GM21619 (cell line): Measurements from ENCODE around the gene C10orf67.

Experiments used
- ATAC-seq: cut with Tn5 transposase; IDR thresholded peaks from one replicate; pipeline ENCODE4 v1.9.1; 2021; ENCODE audit not compliant: unreplicated experiment

Gene C10orf67

DNA sequence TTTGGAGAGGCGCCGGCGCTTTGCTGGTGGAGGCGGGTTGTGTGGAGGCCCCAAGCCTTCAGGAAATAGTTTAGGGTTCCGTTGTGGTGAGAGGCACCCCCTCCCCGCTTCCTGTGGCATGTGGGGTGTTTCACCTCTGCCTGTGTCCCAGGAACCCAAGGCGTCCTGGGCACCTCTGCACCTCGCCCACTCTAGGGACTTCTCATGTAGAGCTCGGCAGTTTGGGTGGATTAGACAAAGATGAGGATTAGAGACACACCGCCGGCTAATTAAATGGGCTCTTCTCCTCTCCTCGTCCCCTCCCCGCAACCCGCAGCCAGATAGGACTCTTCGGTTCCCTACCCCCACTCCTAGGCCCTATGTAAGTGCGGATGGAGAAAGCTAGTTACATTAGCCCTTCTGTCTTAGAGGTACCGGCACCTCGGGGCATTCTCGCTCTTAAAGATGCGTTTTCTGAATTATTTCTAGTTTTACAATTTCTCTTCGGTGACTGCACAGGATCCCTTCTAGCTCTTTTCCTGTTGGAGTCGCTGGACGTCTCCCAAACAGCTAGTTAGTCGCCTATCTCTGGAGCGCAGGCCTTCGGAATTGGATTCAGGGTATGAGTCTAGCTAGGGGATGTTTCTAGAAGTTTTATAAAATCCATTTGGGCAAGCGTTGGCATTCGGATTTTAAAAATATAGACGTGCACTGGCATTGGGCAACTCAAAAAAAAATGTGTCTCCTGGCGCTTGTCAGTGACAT is 144.7 kb downstream of the C10orf67 start:
- ATAC-seq, result no peak

- ATAC-seq, result no peak
Observed at GRCh38 chr10:23198940-23199767, 145.4 kb downstream of the C10orf67 start.

- ATAC-seq, result no peak
Observed at GRCh38 chr10:23198610-23198939, 146.0 kb downstream of the C10orf67 start.

DNA sequence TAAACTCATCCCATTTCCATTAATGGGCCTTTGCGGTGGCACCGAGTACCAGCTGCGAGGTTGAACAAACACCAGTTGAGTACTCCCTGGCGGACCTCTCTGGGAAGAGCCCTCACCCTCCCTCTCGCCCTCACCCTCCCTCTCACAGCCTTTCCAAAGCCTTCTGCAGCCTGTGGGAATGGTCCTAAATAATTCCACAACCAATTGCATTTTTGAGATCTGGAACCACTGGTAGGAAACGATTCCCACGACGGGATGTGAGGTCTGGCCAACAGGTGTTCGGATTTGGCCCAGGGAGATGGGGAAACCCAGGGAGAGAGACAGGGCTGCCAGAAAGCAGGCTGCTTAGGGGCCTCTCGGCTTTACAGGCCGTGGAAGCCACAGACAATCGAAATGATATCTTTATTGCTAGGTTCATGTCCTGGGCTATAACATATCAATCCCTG is 147.2 kb downstream of the C10orf67 start:
- ATAC-seq, result no peak

DNA sequence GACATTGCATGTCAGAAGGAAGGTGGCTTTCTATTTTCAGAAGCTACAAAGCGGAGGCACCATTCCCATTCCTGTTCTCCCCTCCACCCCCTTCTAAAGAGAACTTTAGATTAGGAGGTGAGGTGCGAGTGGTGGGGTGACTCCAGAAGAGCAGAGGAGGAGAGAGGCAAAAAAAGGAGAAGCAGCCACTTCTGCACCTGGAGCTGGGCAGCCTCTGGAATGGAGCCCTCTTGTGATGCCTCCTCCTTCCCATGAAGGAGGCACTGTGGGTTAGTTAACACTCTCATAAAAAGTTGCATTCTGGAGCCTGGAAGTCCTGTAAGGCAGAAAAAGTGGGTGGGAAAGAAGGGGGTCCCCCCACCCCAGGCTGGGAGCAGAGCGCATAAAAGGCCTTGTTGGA is 147.7 kb downstream of the C10orf67 start:
- ATAC-seq, result no peak

GRCh38 chr10:23195846-23196600 is 148.6 kb downstream of the C10orf67 start:
- no peak for ATAC-seq

DNA sequence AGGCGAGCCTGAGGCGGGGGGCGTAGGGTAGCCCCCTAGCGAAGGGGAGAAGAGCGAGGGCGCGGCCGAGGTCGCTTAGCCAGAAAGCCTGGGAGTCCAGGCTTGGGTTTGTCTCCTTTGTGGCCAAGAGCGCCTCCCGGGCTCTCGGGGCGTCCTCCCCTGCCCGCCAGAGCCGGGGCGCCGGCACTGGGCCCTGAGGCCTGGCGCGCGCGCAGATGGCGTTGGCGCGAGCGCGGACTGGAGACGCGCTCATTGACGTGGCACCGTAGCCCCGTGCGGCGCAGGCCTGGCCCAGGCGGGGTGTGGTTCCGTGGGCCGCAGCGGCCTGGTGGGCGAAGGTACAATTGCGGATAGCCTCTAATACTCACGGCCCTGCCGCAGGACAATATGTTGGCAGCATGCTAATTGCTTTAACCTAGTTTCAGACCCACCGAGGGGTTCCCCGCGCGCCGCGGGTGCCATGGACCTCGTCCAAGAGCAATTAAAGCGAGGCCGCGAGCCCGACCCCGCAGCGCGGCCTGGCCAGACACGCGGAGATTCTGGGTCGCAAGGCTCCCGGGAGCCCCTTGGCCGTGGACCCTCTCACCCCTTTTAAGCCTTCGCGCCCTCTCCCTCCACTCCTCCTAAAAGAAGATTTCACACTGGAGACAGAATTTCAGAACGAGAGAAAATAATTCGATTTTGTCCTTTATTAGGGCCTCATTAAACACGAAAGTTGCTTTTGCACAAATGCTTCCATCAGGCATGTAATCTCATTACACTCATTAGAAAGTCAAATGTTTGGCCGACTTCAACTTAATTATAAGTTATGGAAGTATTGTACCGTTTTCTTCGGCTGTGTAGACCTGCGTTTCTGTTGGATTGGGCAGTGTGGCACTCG is 149.4 kb downstream of the C10orf67 start:
- no peak for ATAC-seq

- ATAC-seq, result no peak
Observed at GRCh38 chr10:23194471-23194965, 150.1 kb downstream of the C10orf67 start.

DNA sequence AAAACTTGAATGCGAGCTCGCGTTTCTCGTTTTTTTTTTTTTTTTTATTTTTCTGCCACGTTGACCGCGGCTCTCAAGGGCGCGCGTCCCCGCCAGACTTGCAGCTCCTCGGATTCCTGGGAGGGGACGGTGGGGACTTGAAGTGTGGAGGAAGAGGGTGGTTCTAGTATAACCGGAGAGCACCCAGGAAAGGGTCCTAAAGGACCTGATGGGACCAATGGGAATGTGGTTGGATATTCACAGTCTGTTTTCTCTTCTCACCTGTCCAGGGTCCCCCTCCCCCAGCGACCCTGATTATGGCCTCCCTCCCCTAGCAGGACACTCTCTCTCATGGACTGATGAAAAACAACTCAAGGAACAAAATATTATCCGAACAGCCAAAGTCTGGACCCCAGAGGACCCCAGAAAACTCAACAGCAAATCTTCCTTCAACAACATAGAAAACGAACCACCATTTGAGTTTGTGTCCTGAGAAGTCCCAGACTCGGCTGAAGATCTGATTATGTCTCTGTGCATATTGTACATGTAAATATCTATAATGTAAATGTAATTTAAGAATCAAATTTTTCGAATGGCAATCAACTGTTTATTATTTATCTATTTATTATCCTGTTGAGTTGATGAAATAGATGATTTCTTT is 151.0 kb downstream of the C10orf67 start:
- no peak for ATAC-seq

GRCh38 chr10:23192712-23193434 is 151.7 kb downstream of the C10orf67 start:
- ATAC-seq, result no peak

GRCh38 chr10:23191764-23192711 is 152.6 kb downstream of the C10orf67 start, which contains the start of gene PTF1A:
PTF1A (plus strand) TSS chr10:23192312; CDS start chr10:23192531, 219 bp downstream.
- ATAC-seq, result no peak

DNA sequence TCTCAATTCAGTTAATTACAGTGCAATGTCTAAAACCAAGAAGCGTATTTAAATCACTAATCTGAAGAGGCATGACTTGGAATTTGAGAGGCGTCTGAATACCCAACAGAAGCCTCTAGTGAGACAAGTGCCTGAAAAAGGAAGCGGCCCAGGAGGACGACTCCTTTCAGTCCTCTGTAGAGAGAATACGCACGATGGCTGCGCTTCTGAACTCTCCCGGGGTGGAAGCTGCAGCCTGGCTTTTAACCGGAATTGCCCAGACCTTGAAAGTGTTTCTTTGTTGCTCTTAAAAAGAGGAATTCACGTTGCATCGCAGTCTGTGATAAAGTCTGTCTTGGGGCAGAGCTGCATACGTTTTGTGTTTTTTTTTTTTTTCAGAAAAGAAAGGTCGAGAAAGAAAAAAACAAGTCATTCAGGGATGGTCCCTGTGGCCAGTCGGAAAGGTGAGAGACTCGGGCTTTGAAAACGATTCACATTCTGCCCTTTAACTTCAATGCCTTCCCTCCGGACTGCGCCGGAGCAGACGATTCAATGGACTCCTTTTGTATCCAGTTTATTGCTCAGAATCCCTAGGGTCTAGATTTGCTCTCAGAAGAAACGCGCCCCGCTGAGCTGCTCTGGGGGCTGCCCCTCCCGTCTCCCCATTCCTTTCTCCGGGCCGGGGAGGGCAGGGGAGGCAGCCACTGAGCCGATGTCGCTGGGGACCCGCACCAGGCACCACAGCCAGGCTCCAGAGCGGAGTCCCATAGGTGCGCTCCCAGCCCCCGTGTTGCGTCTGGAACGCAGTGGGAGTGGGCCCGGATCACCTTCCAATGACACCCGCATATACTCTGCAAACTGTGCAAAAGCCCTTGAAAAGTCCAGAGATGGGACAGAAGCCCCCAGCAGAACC is 153.5 kb downstream of the C10orf67 start:
- no peak for ATAC-seq

GRCh38 chr10:23189024-23189423 is 155.6 kb downstream of the C10orf67 start:
- no peak for ATAC-seq

- no peak for ATAC-seq
Observed at GRCh38 chr10:23187155-23187554, 157.4 kb downstream of the C10orf67 start.

GRCh38 chr10:23186697-23187096 is 157.9 kb downstream of the C10orf67 start:
- ATAC-seq, result no peak

- ATAC-seq, result no peak
Observed at GRCh38 chr10:23186178-23186577, 158.4 kb downstream of the C10orf67 start.

- ATAC-seq, result no peak
Observed at GRCh38 chr10:23174977-23175512, 169.6 kb downstream of the C10orf67 start.
